GM12892 (cell line): ENCODE measurements around the gene KANK4.

ENCODE experiments used
- POLR2A ChIP-seq: IDR thresholded peaks from 2 replicates; pipeline ENCODE4 v1.6.1; 2011; ENCODE audit warnings: low read depth, low read length, control low read depth
- TAF1 ChIP-seq: IDR thresholded peaks from 2 replicates; pipeline ENCODE4 v1.6.1; 2011; ENCODE audit warnings: low read depth, mild to moderate bottlenecking, control low read depth, low read length, borderline replicate concordance

DNA sequence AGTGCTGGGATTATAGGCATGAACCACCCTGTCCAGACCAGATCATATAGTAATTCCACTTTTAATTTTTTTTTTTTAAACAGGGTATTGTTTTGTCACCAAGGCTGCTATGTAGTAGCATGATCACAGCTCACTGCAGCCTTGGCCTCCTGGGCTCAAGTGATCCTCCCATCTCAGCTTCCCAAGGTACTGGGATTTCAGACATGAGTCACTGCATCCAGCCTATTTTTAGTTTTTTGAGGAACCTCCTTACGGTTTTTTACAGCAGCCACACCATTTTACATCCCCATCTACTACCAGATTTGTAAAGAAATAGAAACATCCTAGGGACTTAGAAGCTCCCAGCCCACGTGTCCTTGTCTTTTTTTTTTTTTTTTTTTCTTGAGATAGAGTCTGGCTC is 100.6 kb downstream of the KANK4 start:
- no peak for TF ChIP-seq TAF1
- no peak for TF ChIP-seq POLR2A
